Measurements from ENCODE around the gene SLC24A1. TPM values are rescaled to one million over a fixed set of nuclear protein-coding genes. Genes with fewer than 3 reads are reported as not detected.
A peak's percentile ranks its signal among the peaks of the same experiment; 100 is the strongest.

Gene SLC24A1
- total and polyA plus RNA-seq, 2 of the 13 experiments (the other 11 are each of a cell fraction or from before 2014, with no cell fraction given) = 5.9 to 8.3 TPM

- no peaks in the 10 kb centered on the region for H3K9me3 ChIP-seq (ENCODE audit: low read length)
- H3K36me3 ChIP-seq (replicated peaks in 1 of 2; ENCODE audit: control insufficient read depth in 1 of 2, insufficient read depth in 2 of 2, low read length in 2 of 2) = peaks cover 17 to 77% of the 10 kb centered on the region in 2 experiments
- TF ChIP-seq MAFK (conservative IDR thresholded peaks at IDR 0.05 in 1 of 2, IDR thresholded peaks at IDR 0.05 in 1 of 2; ENCODE audit: low read length in 2 of 2) = peak; percentile 83 to 91
- TF ChIP-seq HDAC2 (CRISPR knock-in tag; IDR thresholded peaks at IDR 0.05) = no peak
- no peak for TF ChIP-seq RBFOX2 (IDR thresholded peaks at IDR 0.05; ENCODE audit: low read depth, low read length)
- no peak for TF ChIP-seq ZNF275 (CRISPR knock-in tag; IDR thresholded peaks at IDR 0.05; ENCODE audit: borderline replicate concordance)
- no peak for TF ChIP-seq ZNF567 (CRISPR knock-in tag; IDR thresholded peaks at IDR 0.05; ENCODE audit: borderline replicate concordance)
- no peak for TF ChIP-seq FOXM1 (CRISPR knock-in tag; IDR thresholded peaks at IDR 0.05)
- no peak for TF ChIP-seq ZNF44 (CRISPR knock-in tag; IDR thresholded peaks at IDR 0.05)
- no peak for TF ChIP-seq NAIF1 (CRISPR knock-in tag; IDR thresholded peaks at IDR 0.05; ENCODE audit: borderline replicate concordance)
- TF ChIP-seq MAFF (IDR thresholded peaks at IDR 0.05; ENCODE audit: low read depth, low read length) = peak; percentile 75
- no peak for TF ChIP-seq ZNF562 (CRISPR knock-in tag; IDR thresholded peaks at IDR 0.05; ENCODE audit: borderline replicate concordance)
- no peak for TF ChIP-seq GLI4 (CRISPR knock-in tag; IDR thresholded peaks at IDR 0.05; ENCODE audit: borderline replicate concordance)
- TF ChIP-seq TBX3 (IDR thresholded peaks at IDR 0.05; ENCODE audit: borderline replicate concordance) = no peak
- TF ChIP-seq ZSCAN21 (CRISPR knock-in tag; IDR thresholded peaks at IDR 0.05; ENCODE audit: borderline replicate concordance) = no peak
- TF ChIP-seq GATAD1 (CRISPR knock-in tag; IDR thresholded peaks at IDR 0.05) = no peak
- no peak for TF ChIP-seq NR2F6 (IDR thresholded peaks at IDR 0.05)
- no peak for TF ChIP-seq NR2F6 (CRISPR knock-in tag; IDR thresholded peaks at IDR 0.05)
- no peak for TF ChIP-seq PAF1 (CRISPR knock-in tag; IDR thresholded peaks at IDR 0.05)
- no peak for TF ChIP-seq MATR3 (CRISPR knock-in tag; IDR thresholded peaks at IDR 0.05)
- TF ChIP-seq SP5 (CRISPR knock-in tag; IDR thresholded peaks at IDR 0.05; ENCODE audit: borderline replicate concordance, low read depth) = no peak
- TF ChIP-seq NFE2L2 (IDR thresholded peaks at IDR 0.05; ENCODE audit: low read length) = peak; percentile 94
- TF ChIP-seq ZNF761 (CRISPR knock-in tag; conservative IDR thresholded peaks at IDR 0.05) = no peak
- WGBS (ENCODE audit: low lambda C conversion rate) = 98% methylated on average over 2 of the region's 2 CpGs
- no peaks in the 10 kb centered on the region for H3K27me3 ChIP-seq (ENCODE audit: control insufficient read depth in 1 of 2, insufficient read depth in 2 of 2, low read length in 2 of 2)
- H2AFZ ChIP-seq (ENCODE audit: low read length) = no peak overlapping the region
- FAIRE-seq (no peak), ATAC-seq (no peak), DNase-seq (ENCODE audit: low spot score) (no peak)
- ChIA-PET POLR2A (interaction anchor here (1.5 kb wide), 1 partner anchor 12 kb away, joined by 4 read pairs; the partner anchor contains the start of gene INTS14), CTCF (ENCODE audit: low intra/inter-chr PET ratio, low total read pairs) (no interaction called here)
- H3K27ac ChIP-seq (ENCODE audit: extremely low read length, insufficient read depth, low read length) = peak overlapping the region; percentile 4
- H3K4me3 ChIP-seq (replicated peaks in 1 of 3; ENCODE audit: insufficient read depth in 1 of 3, low read depth in 2 of 3, low read length in 3 of 3) = no peak overlapping the region
- intact Hi-C loops (cut with micrococcal nuclease; ENCODE audit: unreplicated experiment) = no loop called here
- BruUV-seq (replicated peaks) = TSS peak; percentile 45
- no peak overlapping the region for H3K4me2 ChIP-seq (ENCODE audit: low read depth, low read length)
- in situ Hi-C loops (cut with HindIII; ENCODE audit: extremely low pct_ligation_motif_present, low pct_unique_long_range_greater_than_20kb) = no loop called here
- no peaks in the 10 kb centered on the region for H3K79me2 ChIP-seq (ENCODE audit: insufficient read depth, low read length)
- H4K20me1 ChIP-seq (ENCODE audit: insufficient read depth, low read length) = no peaks in the 10 kb centered on the region
- no peak overlapping the region for H3K9ac ChIP-seq (ENCODE audit: insufficient read depth, low read depth, low read length)
- H3K4me1 ChIP-seq (ENCODE audit: insufficient read depth, low read length) = peaks cover 7% of the 10 kb centered on the region
Observed at GRCh38 chr15:65598468-65598867, 23.3 kb upstream of the SLC24A1 start.
